Measurements from ENCODE around the gene SDC3. TPM values are rescaled to one million over a fixed set of nuclear protein-coding genes. Genes with fewer than 3 reads are reported as not detected.

The SDC3 gene
- total and polyA plus RNA-seq, 8 donors = 29.8 to 65.2 (median 46.0) TPM

DNA sequence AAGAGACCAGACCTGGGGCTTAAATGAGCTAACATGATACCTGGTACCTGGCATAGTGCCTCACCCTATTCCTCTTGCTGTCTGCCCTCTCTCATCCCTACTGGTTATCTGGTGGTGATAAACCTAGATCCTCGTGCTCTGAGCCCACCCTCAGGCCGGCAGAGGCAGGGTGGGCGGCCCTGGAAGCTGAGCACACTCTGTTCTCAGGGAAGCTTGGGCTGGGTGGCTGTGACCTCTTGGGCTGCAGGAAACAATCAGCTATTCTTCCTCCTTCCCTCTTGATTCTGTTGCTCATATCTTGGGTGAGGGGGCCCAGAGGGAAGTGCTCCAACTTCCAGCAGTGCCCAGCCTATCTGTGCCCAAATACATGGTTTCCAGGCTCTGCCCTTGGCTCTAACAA is 42.0 kb downstream of the SDC3 start:
- no peak for ATAC-seq
- intact Hi-C loops (cut with DNase I) = no loop called here
- H3K9me3 ChIP-seq = no peaks in the 10 kb centered on the region
- H3K4me1 ChIP-seq = no peaks in the 10 kb centered on the region
- H3K27ac ChIP-seq = no peak overlapping the region
- H3K27me3 ChIP-seq = peaks cover 0 to 9% of the 10 kb centered on the region in 2 donors
- TF ChIP-seq, protein P1, sequence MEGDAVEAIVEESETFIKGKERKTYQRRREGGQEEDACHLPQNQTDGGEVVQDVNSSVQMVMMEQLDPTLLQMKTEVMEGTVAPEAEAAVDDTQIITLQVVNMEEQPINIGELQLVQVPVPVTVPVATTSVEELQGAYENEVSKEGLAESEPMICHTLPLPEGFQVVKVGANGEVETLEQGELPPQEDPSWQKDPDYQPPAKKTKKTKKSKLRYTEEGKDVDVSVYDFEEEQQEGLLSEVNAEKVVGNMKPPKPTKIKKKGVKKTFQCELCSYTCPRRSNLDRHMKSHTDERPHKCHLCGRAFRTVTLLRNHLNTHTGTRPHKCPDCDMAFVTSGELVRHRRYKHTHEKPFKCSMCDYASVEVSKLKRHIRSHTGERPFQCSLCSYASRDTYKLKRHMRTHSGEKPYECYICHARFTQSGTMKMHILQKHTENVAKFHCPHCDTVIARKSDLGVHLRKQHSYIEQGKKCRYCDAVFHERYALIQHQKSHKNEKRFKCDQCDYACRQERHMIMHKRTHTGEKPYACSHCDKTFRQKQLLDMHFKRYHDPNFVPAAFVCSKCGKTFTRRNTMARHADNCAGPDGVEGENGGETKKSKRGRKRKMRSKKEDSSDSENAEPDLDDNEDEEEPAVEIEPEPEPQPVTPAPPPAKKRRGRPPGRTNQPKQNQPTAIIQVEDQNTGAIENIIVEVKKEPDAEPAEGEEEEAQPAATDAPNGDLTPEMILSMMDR (IDR thresholded peaks at IDR 0.05) = no peak
- no peak overlapping the region for H3K4me3 ChIP-seq
- no peak for DNase-seq
- H3K36me3 ChIP-seq = no peaks in the 10 kb centered on the region

DNA sequence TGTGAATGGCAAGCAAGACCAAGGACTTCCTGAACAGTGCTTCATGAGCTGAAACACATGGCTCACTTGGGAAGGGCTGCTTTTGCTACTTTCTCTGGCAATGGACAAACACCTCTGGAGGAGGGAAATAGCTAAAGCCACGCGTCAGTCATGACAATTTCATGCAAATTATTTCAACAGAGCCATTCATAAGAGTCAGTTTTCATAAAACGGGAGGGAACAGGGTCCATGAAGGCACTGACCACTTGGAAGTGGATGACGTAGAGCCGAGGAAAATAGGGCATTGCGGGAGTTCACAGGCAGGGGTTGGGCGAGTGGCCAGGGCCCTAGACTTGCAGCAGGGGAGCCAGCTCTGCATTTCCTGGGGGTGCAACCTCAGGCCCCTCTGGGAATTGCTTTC is 43.9 kb downstream of the SDC3 start:
- ATAC-seq = no peak
- H3K27me3 ChIP-seq = peaks cover 0 to 9% of the 10 kb centered on the region in 2 donors
- TF ChIP-seq, protein P1 (IDR thresholded peaks at IDR 0.05) = no peak
- no peak overlapping the region for H3K4me3 ChIP-seq
- no peak overlapping the region for H3K27ac ChIP-seq
- intact Hi-C loops (cut with DNase I) = no loop called here
- no peak for DNase-seq
- no peaks in the 10 kb centered on the region for H3K4me1 ChIP-seq
- H3K36me3 ChIP-seq = no peaks in the 10 kb centered on the region
- H3K9me3 ChIP-seq = no peaks in the 10 kb centered on the region

DNA sequence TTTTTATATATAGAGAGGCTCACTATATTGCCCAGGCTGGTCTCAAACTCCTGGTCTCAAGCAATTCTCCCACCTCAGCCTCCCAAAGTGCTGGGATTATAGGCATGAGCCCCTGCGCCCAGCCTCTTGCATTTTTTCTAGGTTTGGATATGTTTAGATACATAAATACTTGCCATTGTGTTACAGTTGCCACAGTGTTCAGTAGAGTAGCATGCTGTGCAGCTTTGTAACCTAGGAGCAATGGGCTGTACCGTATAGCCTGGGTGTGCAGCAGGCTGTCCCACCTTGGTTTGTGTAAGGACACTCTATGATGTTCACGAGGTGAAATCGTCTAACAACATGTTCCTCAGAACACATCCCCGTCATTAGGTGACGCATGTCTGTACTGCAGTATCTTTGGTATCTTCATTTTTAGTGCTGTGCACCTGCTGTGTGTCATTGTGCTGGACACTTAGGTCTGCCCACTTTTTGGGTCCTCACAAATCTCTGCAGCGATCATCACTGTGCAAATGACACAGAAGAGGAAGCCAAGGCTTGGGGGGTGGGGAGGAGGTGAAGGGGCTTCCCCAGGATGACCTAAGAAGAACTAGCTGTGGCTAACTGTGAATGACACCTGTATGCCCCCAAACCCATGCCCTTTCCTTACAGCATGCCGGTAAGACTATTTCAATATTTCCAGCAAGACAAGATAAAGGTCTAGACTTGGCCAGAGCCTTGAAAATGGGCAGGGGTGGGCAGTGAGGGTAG is 44.5 kb downstream of the SDC3 start:
- H3K9me3 ChIP-seq = no peaks in the 10 kb centered on the region
- no peaks in the 10 kb centered on the region for H3K4me1 ChIP-seq
- no peak overlapping the region for H3K4me3 ChIP-seq
- TF ChIP-seq, protein P1 (IDR thresholded peaks at IDR 0.05) = no peak
- DNase-seq (no peak), ATAC-seq (no peak)
- H3K27me3 ChIP-seq = peaks cover 0 to 9% of the 10 kb centered on the region in 2 donors
- H3K27ac ChIP-seq = no peak overlapping the region
- intact Hi-C loops (cut with DNase I) = no loop called here
- H3K36me3 ChIP-seq = no peaks in the 10 kb centered on the region

DNA sequence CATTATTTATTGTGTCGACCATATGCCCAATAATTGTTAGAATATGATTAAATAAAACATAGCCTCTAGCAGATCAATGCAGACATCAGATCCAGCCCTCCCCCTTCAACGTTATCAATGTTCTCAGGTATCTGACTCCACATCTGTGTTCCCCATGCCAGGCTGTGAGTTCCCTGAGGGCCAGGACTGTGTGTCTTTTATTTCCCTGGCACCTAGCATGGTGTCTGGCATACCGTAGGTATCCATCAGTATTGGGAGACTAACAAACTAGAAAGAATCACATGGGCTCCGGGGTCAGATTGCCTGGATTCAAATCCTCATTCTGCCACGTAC is 48.3 kb downstream of the SDC3 start:
- H3K4me1 ChIP-seq = no peaks in the 10 kb centered on the region
- no peaks in the 10 kb centered on the region for H3K36me3 ChIP-seq
- intact Hi-C loops (cut with DNase I) = no loop called here
- peaks cover 0 to 9% of the 10 kb centered on the region in 2 donors for H3K27me3 ChIP-seq
- no peak overlapping the region for H3K4me3 ChIP-seq
- no peaks in the 10 kb centered on the region for H3K9me3 ChIP-seq
- H3K27ac ChIP-seq = no peak overlapping the region
- TF ChIP-seq, protein P1 (IDR thresholded peaks at IDR 0.05) = no peak
- DNase-seq (no peak), ATAC-seq (no peak)

DNA sequence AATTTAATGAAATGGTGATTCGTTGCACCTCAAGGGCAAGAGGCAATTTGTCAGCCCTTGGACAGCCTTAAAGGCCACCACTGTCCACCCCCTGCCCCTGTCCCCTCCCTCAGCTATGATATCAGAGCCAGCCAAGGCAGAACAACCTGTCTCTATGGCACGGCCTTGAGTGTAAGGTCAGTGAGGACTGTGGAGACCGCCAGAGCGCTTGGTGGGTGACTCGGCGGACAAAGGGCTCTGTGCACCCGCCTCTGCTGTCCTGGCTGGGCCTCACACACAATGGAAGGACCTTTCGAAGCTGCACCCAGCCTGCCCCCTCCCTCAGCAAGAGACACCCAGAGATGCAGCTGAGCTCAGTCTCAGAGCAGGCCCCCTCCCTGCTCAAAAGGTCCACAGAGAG is 50.6 kb downstream of the SDC3 start:
- intact Hi-C loops (cut with DNase I) = no loop called here
- no peak for ATAC-seq

More for the DNA sequence above, 50.6 kb downstream of the SDC3 start:
- H3K27ac ChIP-seq = no peak overlapping the region
- H3K4me1 ChIP-seq = no peaks in the 10 kb centered on the region
- H3K4me3 ChIP-seq = no peak overlapping the region
- no peaks in the 10 kb centered on the region for H3K27me3 ChIP-seq
- no peak for DNase-seq
- no peaks in the 10 kb centered on the region for H3K9me3 ChIP-seq
- no peaks in the 10 kb centered on the region for H3K36me3 ChIP-seq
- TF ChIP-seq, protein P1 (IDR thresholded peaks at IDR 0.05) = no peak
